Measurements from ENCODE around the gene CCR2.

- TF ChIP-seq CTCF (IDR thresholded peaks at IDR 0.05): no peak
- no peak for TF ChIP-seq EP300 (IDR thresholded peaks at IDR 0.05)
- TF ChIP-seq POLR2A (IDR thresholded peaks at IDR 0.05): no peak
These were observed 567 bp downstream of the CCR2 start for GRCh38 chr3:46354478-46354877.
